Uterus (tissue), 4 donors: ENCODE results near the gene TRMO. TPM values are rescaled to one million over a fixed set of nuclear protein-coding genes. Genes with fewer than 3 reads are reported as not detected.

Experiments used
- DNase-seq, 2 donors: peaks; one replicate each; pipeline ENCODE4 v3.0.0-alpha.2; 2019 to 2020
- H3K27ac ChIP-seq, 2 donors: fragments of 200-600 bp; sonication (generic); 1 replicate in 1 of 2; 2 replicates in 1 of 2; pipeline ENCODE4 v1.5.1; 2016 to 2018
- H3K27me3 ChIP-seq, 2 donors: fragments of 200-600 bp; sonication (generic); one replicate each; pipeline ENCODE4 v1.5.1; 2018 to 2019; ENCODE audit warnings: control low read depth in 1 of 2
- H3K36me3 ChIP-seq, 2 donors: fragments of 200-600 bp; sonication (generic); one replicate each; pipeline ENCODE4 v1.5.1; 2019; ENCODE audit warnings: control low read depth in 1 of 2
- H3K4me1 ChIP-seq, 2 donors: fragments of 200-600 bp; sonication (generic); one replicate each; pipeline ENCODE4 v1.5.1; 2018 to 2019; ENCODE audit warnings: control low read depth in 1 of 2
- H3K4me3 ChIP-seq, 2 donors: fragments of 200-600 bp; sonication (generic); 1 replicate in 1 of 2; 2 replicates in 1 of 2; pipeline ENCODE4 v1.5.1; 2018 to 2019; ENCODE audit warnings: mild to moderate bottlenecking in 1 of 2
- H3K9me3 ChIP-seq, 2 donors: fragments of 200-600 bp; sonication (generic); one replicate each; pipeline ENCODE4 v1.5.1; 2019; ENCODE audit warnings: control low read depth in 1 of 2
- POLR2A ChIP-seq, 2 donors: fragments of 450-650 bp; IDR thresholded peaks; one replicate each; pipeline ENCODE4 v1.6.1; 2016; ENCODE audit warnings: antibody characterized with exemption in 2 of 2, mild to moderate bottlenecking in 1 of 2, moderate library complexity in 1 of 2
- intact Hi-C: fragments of 100-400 bp; cut with DNase I; formaldehyde crosslinking; loops from one replicate; pipeline ENCODE4 v1.15.1; 2023; ENCODE audit warnings: low total_unique reads
- total RNA-seq, 4 donors: library from RNA; depleted of rRNA in 3 of 4; stranded (reverse); fragments of >200 nt in 3 of 4; gene quantifications; one replicate each; pipeline versions ENCODE4 v1.1.0 to v1.2.4, GENCODE V29; 2014 to 2023
- TF ChIP-seq, protein P1 (sequence below), 4 experiments: fragments of 200-600 bp in 2 of 4; fragments of 450-650 bp in 2 of 4; sonication (generic) in 2 of 4; IDR thresholded peaks; one replicate each; pipeline ENCODE4 v1.5.1; 2016 to 2019; ENCODE audit warnings: antibody characterized with exemption in 4 of 4, mild to moderate bottlenecking in 2 of 4, moderate library complexity in 1 of 4
- donor health status: DM: yes; HTN: yes; CAD: no.

The TRMO gene
- total RNA-seq, 4 donors from 2014 or later, result 14.1 to 32.6 (median 19.7) TPM

DNA sequence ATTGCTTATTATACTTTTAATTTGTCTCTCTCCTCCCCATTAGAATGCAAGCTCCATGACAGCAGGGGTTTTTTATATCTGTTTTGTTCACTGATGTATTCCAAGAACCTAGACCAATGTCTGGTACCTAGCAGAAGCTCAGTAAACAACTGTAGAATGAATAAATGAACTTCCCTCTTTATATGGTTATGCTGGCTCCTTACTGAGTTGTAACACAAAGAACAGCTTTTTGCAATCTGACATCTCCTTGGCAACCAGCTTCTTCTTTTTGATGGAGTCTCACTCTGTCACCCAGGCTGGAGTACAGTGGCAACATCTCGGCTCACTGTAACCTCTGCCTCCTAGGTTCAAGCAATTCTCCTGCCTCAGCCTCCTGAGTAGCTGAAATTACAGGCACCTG, 13.6 kb downstream of the TRMO start:
- H3K9me3 ChIP-seq, result no peaks in the 10 kb centered on the region
- H3K27ac ChIP-seq, result no peak overlapping the region
- intact Hi-C loops, result no loop called here
- no peak for DNase-seq
- no peaks in the 10 kb centered on the region for H3K4me1 ChIP-seq
- TF ChIP-seq POLR2A (IDR thresholded peaks at IDR 0.05), result no peak
- TF ChIP-seq, protein P1, sequence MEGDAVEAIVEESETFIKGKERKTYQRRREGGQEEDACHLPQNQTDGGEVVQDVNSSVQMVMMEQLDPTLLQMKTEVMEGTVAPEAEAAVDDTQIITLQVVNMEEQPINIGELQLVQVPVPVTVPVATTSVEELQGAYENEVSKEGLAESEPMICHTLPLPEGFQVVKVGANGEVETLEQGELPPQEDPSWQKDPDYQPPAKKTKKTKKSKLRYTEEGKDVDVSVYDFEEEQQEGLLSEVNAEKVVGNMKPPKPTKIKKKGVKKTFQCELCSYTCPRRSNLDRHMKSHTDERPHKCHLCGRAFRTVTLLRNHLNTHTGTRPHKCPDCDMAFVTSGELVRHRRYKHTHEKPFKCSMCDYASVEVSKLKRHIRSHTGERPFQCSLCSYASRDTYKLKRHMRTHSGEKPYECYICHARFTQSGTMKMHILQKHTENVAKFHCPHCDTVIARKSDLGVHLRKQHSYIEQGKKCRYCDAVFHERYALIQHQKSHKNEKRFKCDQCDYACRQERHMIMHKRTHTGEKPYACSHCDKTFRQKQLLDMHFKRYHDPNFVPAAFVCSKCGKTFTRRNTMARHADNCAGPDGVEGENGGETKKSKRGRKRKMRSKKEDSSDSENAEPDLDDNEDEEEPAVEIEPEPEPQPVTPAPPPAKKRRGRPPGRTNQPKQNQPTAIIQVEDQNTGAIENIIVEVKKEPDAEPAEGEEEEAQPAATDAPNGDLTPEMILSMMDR (IDR thresholded peaks at IDR 0.05), result no peak
- H3K4me3 ChIP-seq, result no peak overlapping the region
- H3K36me3 ChIP-seq, result no peaks in the 10 kb centered on the region
- H3K27me3 ChIP-seq, result no peaks in the 10 kb centered on the region

DNA sequence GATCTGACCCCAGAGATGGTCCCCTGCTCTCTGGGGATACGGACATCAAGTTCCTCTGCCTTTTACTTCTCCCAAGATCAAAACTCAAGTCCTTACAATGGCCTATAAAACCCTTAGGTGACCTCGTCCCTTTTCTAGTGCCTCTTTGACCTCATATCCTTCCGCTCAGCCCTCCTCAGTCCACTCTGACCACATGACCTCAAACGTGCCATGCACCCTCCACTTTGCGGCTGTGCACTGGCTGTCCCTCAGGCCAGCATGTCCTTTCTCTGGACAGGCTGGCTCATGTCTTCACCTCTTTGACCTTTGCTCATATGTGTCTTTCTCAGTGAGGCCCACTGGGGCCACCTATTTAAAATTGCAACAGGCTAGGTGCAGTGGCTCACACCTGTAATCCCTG, 14.7 kb downstream of the TRMO start:
- Histone ChIP-seq H3K27ac (no peak overlapping the region), H3K27me3 (no peaks in the 10 kb centered on the region), H3K4me1 (no peaks in the 10 kb centered on the region), H3K4me3 (no peak overlapping the region), H3K9me3 (no peaks in the 10 kb centered on the region), H3K36me3 (no peaks in the 10 kb centered on the region)
- intact Hi-C loops, result no loop called here
- TF ChIP-seq, protein P1 (IDR thresholded peaks at IDR 0.05), result no peak
- DNase-seq, result no peak

DNA sequence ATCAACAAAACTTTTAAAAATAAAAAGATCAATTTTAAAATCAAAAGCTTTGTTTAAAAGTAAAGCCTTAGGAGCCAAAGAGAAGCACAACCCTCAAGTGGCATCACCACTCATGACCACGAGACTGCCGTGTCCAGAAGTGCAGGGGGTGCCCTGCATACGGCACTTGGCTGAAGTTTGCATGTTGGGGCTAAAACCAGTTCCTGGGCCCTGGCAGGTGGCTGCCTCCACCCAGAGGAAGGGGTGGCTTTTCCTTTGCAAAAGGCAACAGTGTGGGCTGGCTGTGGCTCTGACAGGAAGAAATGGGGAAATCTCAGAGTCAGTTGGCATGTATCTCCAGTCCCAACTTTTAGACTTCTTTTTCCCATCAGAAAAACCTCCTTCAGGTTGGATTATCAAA, 15.3 kb downstream of the TRMO start:
- TF ChIP-seq POLR2A (IDR thresholded peaks at IDR 0.05), result no peak
- TF ChIP-seq, protein P1 (IDR thresholded peaks at IDR 0.05), result no peak
- no peaks in the 10 kb centered on the region for H3K9me3 ChIP-seq
- H3K4me3 ChIP-seq, result no peak overlapping the region
- DNase-seq, result no peak
- H3K27ac ChIP-seq, result no peak overlapping the region
- no peaks in the 10 kb centered on the region for H3K36me3 ChIP-seq
- no peaks in the 10 kb centered on the region for H3K4me1 ChIP-seq
- no peaks in the 10 kb centered on the region for H3K27me3 ChIP-seq
- intact Hi-C loops, result no loop called here

DNA sequence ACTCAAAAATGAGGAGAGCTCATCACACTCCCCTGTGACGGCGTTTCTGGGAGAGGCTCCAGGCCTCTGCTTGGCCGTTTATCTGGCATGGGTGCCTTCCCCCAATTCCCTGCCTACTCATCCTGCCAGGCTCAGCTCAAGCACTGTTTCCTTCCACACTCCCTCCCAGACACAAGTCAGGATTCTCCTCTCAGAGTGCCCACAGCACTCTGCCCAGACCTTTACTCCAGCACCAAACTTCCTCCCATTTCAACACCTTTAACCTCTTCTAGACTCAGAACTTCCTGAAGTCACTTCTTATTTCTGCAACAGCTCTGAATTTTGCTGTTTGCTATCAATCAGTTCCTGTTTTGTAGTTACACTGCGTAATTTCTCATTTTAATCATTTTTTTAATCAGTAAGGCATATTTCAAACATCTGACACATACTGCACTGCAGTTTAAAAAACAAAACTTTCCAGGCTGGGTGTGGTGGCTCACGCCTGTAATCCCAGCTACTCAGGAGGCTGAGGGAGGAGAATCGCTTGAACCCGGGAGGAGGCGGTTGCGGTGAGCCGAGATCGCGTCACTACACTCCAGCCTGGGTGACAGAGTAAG, 16.0 kb downstream of the TRMO start:
- no peak for TF ChIP-seq POLR2A (IDR thresholded peaks at IDR 0.05)
- TF ChIP-seq, protein P1 (IDR thresholded peaks at IDR 0.05), result no peak
- Histone ChIP-seq H3K4me3 (no peak overlapping the region), H3K27ac (peak overlapping the region in 1 of 2 donors; percentile 0), H3K4me1 (no peaks in the 10 kb centered on the region), H3K36me3 (no peaks in the 10 kb centered on the region), H3K27me3 (no peaks in the 10 kb centered on the region), H3K9me3 (no peaks in the 10 kb centered on the region)
- DNase-seq, result no peak
- intact Hi-C loops, result no loop called here

DNA sequence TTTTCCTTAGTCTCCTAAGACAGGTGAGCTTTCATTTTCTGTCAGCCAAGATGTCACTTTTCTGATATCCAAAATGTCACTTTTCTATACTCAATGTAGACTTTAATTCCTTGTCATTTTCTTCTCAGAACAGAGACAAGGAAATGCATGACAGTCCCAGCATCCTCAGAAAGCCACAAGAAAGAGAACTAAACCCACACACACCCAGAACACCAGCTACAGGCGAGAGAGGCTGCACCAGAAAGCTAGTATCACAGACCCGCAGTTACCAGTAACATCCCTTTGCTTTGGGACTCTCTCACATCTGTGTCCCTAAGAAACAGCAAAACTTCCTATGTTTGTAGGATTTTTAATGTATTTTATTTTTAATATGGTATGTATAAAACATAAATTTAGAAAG, 17.1 kb downstream of the TRMO start:
- intact Hi-C loops, result no loop called here
- TF ChIP-seq, protein P1 (IDR thresholded peaks at IDR 0.05), result no peak
- no peak for TF ChIP-seq POLR2A (IDR thresholded peaks at IDR 0.05)
- H3K4me3 ChIP-seq, result no peak overlapping the region
- H3K4me1 ChIP-seq, result no peaks in the 10 kb centered on the region
- H3K9me3 ChIP-seq, result no peaks in the 10 kb centered on the region
- no peak for DNase-seq
- no peak overlapping the region for H3K27ac ChIP-seq
- H3K27me3 ChIP-seq, result no peaks in the 10 kb centered on the region
- H3K36me3 ChIP-seq, result no peaks in the 10 kb centered on the region
